SU-DHL-6 (cell line): Measurements from ENCODE around the gene MICAL3.

Experiments used
- H2AFZ ChIP-seq: fragments of 200-600 bp; sonication (generic); 2 replicates; pipeline ENCODE4 v1.6.1; 2014; ENCODE audit warnings: low read depth, mild to moderate bottlenecking, moderate library complexity, mixed read lengths, antibody characterized with exemption, low read length; ENCODE audit not compliant: severe bottlenecking
- H3F3A ChIP-seq: fragments of 200-600 bp; shearing (Covaris generic); 2 replicates; pipeline ENCODE4 v1.6.0; 2016; ENCODE audit warnings: antibody characterized with exemption, mild to moderate bottlenecking; ENCODE audit not compliant: insufficient read depth
- H3K27ac ChIP-seq: fragments of 200-600 bp; sonication (generic); 2 replicates; pipeline ENCODE4 v1.5.1; 2016; ENCODE audit warnings: low read depth, mild to moderate bottlenecking, low read length, moderate library complexity, mixed read lengths
- H3K27me3 ChIP-seq: fragments of 200-600 bp; sonication (generic), shearing (Covaris generic); 2 replicates; pipeline ENCODE4 v1.6.0; 2014; ENCODE audit warnings: mild to moderate bottlenecking, low read length
- H3K36me3 ChIP-seq: fragments of 200-600 bp; sonication (generic); 2 replicates; pipeline ENCODE4 v1.6.1; 2014; ENCODE audit warnings: mild to moderate bottlenecking, low read length, mixed read lengths
- H3K4me2 ChIP-seq: fragments of 300-600, 200-600 bp; shearing (Covaris generic), sonication (generic); 2 replicates; pipeline ENCODE4 v1.6.0; 2014; ENCODE audit warnings: low read length, low read depth, mild to moderate bottlenecking; ENCODE audit not compliant: poor library complexity, severe bottlenecking
- H3K4me3 ChIP-seq: fragments of 200-600 bp; sonication (generic); 2 replicates; pipeline ENCODE4 v1.5.1; 2014; ENCODE audit warnings: antibody characterized with exemption, low read length, mild to moderate bottlenecking, mixed read lengths; ENCODE audit not compliant: insufficient read depth, poor library complexity, severe bottlenecking
- H3K79me2 ChIP-seq: fragments of 200-600 bp; sonication (generic); 2 replicates; pipeline ENCODE4 v1.6.1; 2014; ENCODE audit warnings: mild to moderate bottlenecking, low read length, moderate library complexity; ENCODE audit not compliant: insufficient read depth
- H3K9ac ChIP-seq: fragments of 200-600 bp; sonication (generic); 2 replicates; pipeline ENCODE4 v1.7.0; 2014; ENCODE audit warnings: mild to moderate bottlenecking, low read length
- H3K9me2 ChIP-seq: fragments of 200-600 bp; sonication (generic); replicated peaks from 2 replicates; pipeline ENCODE4 v1.6.1; 2014; ENCODE audit warnings: low read length; ENCODE audit not compliant: insufficient read depth
- H3K9me3 ChIP-seq: fragments of 200-600 bp; sonication (generic); 2 replicates; pipeline ENCODE4 v1.6.1; 2014; ENCODE audit warnings: low read length, mixed read lengths; ENCODE audit not compliant: insufficient read depth
- H4K20me1 ChIP-seq: fragments of 200-600 bp; sonication (generic); 2 replicates; pipeline ENCODE4 v1.6.1; 2014; ENCODE audit warnings: low read depth, mild to moderate bottlenecking, antibody characterized with exemption, low read length, moderate library complexity, mixed read lengths
- EZH2phosphoT487 ChIP-seq: fragments of 200-600 bp; sonication (generic), shearing (Covaris generic); conservative IDR thresholded peaks from 2 replicates; pipeline ENCODE4 v1.6.1; 2018; ENCODE audit warnings: mild to moderate bottlenecking, antibody characterized with exemption, low read length, moderate library complexity, mixed read lengths
- TF ChIP-seq, protein P1 (sequence below): fragments of 200-600 bp; sonication (generic); IDR thresholded peaks from one replicate; pipeline ENCODE4 v1.5.1; 2017; ENCODE audit warnings: antibody characterized with exemption, mild to moderate bottlenecking, low read length, moderate library complexity; ENCODE audit not compliant: insufficient read depth, poor library complexity, severe bottlenecking

Gene MICAL3

DNA sequence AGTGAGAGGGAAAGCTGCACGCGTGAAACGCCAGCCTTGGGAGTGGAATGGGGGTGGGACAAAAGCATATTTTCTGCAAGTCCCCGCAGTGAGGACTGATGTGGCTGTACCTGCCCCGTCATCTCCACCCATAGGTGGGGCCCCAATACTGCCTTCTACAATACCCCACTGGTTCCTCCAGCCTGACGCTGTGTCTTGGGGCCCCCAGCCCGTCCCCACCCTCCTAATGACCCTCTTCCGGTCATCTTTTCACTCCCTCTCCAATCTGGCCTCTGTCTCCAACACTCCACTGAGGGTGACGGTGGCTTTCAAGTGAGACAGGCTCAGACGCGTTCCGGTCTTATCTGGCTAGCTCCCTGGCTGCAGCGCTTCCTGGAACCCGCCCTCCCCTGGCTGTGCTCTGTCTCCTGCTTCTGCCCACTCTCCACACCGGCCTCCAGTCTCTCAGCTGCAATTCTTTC is 104.2 kb downstream of the MICAL3 start:
- no peaks in the 10 kb centered on the region for H3K27me3 ChIP-seq
- no peaks in the 10 kb centered on the region for H4K20me1 ChIP-seq
- TF ChIP-seq EZH2phosphoT487: no peak
- TF ChIP-seq, protein P1, sequence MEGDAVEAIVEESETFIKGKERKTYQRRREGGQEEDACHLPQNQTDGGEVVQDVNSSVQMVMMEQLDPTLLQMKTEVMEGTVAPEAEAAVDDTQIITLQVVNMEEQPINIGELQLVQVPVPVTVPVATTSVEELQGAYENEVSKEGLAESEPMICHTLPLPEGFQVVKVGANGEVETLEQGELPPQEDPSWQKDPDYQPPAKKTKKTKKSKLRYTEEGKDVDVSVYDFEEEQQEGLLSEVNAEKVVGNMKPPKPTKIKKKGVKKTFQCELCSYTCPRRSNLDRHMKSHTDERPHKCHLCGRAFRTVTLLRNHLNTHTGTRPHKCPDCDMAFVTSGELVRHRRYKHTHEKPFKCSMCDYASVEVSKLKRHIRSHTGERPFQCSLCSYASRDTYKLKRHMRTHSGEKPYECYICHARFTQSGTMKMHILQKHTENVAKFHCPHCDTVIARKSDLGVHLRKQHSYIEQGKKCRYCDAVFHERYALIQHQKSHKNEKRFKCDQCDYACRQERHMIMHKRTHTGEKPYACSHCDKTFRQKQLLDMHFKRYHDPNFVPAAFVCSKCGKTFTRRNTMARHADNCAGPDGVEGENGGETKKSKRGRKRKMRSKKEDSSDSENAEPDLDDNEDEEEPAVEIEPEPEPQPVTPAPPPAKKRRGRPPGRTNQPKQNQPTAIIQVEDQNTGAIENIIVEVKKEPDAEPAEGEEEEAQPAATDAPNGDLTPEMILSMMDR: no peak
- no peak overlapping the region for H3K4me2 ChIP-seq
- H3K36me3 ChIP-seq: no peaks in the 10 kb centered on the region
- no peak overlapping the region for H3K9ac ChIP-seq
- H2AFZ ChIP-seq: no peak overlapping the region
- H3K9me3 ChIP-seq: no peaks in the 10 kb centered on the region
- no peaks in the 10 kb centered on the region for H3K9me2 ChIP-seq
- no peak overlapping the region for H3K27ac ChIP-seq
- no peak overlapping the region for H3K4me3 ChIP-seq
- H3K79me2 ChIP-seq: peaks cover 97% of the 10 kb centered on the region
- no peaks in the 10 kb centered on the region for H3F3A ChIP-seq

DNA sequence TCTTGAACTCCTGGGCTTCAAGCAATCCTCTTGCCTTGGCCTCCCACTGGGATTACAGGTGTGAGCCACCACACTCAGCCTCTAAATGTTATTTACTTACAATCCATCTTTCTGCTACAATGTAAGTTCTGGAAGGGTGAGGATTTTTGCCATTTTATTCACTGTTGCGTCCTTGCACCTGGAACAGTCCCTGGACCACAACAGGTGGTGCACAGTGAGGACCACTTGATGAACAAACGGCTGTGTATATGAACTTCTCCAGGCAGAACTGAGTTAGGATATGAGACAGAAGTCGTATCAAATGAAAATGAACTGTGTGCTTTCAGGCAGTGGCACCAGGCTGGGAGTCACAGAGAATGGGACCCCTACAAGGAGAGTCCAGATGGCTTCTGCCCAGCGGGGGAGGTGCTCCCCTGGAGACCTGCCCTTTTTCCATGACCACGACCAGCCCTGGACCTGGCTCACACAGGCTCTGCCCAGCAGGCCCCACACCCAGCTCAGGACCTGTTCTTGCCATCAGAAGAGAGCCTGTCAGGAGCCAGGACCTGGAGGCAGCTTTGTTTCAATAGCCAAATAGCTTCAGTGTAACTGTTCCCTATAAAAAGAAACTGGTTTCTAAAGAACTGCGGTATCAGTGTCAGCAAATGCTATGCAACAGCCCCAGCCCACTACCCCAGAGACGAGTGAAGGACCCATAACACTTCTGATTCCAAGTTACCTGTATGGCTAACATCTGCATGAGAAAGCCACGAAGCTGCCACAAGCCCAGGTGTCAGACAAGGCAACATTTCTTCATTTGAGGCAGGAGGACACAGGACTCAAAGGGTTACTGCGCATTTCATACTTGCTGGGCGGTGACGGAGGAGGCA is 104.9 kb downstream of the MICAL3 start:
- no peak for TF ChIP-seq EZH2phosphoT487
- TF ChIP-seq, protein P1: no peak
- no peaks in the 10 kb centered on the region for H3K9me3 ChIP-seq
- no peaks in the 10 kb centered on the region for H3K27me3 ChIP-seq
- H3K36me3 ChIP-seq: no peaks in the 10 kb centered on the region
- H3K9ac ChIP-seq: no peak overlapping the region
- no peak overlapping the region for H2AFZ ChIP-seq
- H3F3A ChIP-seq: no peaks in the 10 kb centered on the region
- H4K20me1 ChIP-seq: no peaks in the 10 kb centered on the region
- H3K4me3 ChIP-seq: no peak overlapping the region
- H3K79me2 ChIP-seq: peaks cover 97% of the 10 kb centered on the region
- H3K27ac ChIP-seq: no peak overlapping the region
- no peaks in the 10 kb centered on the region for H3K9me2 ChIP-seq
- H3K4me2 ChIP-seq: no peak overlapping the region

DNA sequence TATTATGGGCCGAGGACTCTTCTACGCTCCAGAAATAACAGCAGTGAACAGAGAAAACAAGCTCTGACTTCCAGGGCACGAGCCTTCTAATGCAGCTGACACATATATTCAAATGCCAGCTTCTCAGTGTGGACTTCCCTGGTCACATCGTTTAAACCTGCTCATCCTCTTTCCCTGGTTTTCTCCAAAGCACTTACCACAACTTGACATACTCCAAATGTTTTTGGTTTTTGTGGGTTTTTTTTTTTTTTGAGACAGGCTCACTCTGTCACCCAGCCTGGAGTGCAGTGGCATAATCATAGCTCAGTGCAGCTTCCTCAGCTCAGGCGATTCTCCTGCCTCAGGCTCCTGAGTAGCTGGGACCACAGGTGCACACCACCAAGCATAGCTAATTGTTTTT is 105.5 kb downstream of the MICAL3 start:
- TF ChIP-seq EZH2phosphoT487: no peak
- TF ChIP-seq, protein P1: no peak
- Histone ChIP-seq H3K9ac (no peak overlapping the region), H3K79me2 (peaks cover 97% of the 10 kb centered on the region), H4K20me1 (no peaks in the 10 kb centered on the region), H2AFZ (no peak overlapping the region), H3K4me2 (no peak overlapping the region), H3K36me3 (no peaks in the 10 kb centered on the region), H3K9me2 (no peaks in the 10 kb centered on the region), H3K9me3 (no peaks in the 10 kb centered on the region), H3K27ac (no peak overlapping the region), H3F3A (no peaks in the 10 kb centered on the region), H3K4me3 (no peak overlapping the region), H3K27me3 (no peaks in the 10 kb centered on the region)
